ENCODE data around the gene SLC35F3. TPM values are rescaled to one million over a fixed set of nuclear protein-coding genes. Genes with fewer than 3 reads are reported as not detected.

The SLC35F3 gene
- total and polyA plus RNA-seq, 4 donors = 0.01 to 0.37 (median 0.08) TPM; not detected in 1

DNA sequence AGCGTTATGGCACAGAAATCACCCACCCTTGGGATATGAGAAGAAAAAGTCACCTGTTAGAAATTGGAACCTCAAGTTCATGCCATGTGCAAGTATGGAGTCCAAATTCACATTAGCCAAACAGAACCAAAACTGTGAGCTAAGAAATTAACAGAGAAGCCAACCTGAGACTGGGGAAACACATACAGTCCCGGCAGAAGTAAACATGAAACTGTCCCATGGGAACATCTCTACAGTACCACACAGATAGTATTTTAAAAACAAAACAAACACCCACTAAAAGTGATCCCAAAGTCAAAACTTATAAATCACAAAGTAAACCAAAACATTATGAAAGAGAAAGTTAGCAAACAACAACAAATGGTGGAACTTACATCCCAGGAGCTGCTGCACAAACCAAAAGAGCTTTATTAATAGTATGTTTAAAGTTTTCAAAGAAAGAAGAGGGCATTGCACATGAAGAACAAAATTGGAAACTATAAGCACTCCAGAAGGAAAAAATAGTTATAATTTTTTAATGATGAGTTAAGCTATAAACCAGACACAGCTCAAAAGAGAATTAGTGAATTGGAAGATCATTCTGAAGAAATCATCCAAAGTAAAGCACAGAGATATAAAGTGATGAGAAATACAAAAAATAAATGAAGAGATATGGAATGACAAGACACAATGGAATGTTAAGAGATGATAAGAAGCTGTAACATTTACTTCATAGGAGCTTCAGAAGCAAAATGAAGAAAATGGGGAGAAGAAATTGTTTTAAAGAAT is 385.2 kb downstream of the SLC35F3 start:
- H3K36me3 ChIP-seq (ENCODE audit: control insufficient read depth in 4 of 4, insufficient read depth in 3 of 4, low read depth in 1 of 4, low read length in 3 of 4) = no peaks in the 10 kb centered on the region
- TF ChIP-seq, protein P1, sequence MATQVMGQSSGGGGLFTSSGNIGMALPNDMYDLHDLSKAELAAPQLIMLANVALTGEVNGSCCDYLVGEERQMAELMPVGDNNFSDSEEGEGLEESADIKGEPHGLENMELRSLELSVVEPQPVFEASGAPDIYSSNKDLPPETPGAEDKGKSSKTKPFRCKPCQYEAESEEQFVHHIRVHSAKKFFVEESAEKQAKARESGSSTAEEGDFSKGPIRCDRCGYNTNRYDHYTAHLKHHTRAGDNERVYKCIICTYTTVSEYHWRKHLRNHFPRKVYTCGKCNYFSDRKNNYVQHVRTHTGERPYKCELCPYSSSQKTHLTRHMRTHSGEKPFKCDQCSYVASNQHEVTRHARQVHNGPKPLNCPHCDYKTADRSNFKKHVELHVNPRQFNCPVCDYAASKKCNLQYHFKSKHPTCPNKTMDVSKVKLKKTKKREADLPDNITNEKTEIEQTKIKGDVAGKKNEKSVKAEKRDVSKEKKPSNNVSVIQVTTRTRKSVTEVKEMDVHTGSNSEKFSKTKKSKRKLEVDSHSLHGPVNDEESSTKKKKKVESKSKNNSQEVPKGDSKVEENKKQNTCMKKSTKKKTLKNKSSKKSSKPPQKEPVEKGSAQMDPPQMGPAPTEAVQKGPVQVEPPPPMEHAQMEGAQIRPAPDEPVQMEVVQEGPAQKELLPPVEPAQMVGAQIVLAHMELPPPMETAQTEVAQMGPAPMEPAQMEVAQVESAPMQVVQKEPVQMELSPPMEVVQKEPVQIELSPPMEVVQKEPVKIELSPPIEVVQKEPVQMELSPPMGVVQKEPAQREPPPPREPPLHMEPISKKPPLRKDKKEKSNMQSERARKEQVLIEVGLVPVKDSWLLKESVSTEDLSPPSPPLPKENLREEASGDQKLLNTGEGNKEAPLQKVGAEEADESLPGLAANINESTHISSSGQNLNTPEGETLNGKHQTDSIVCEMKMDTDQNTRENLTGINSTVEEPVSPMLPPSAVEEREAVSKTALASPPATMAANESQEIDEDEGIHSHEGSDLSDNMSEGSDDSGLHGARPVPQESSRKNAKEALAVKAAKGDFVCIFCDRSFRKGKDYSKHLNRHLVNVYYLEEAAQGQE (IDR thresholded peaks at IDR 0.05) = no peak
- TF ChIP-seq, protein P2, sequence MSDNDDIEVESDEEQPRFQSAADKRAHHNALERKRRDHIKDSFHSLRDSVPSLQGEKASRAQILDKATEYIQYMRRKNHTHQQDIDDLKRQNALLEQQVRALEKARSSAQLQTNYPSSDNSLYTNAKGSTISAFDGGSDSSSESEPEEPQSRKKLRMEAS (IDR thresholded peaks at IDR 0.05) = no peak
- no peak for TF ChIP-seq EGR1 (IDR thresholded peaks at IDR 0.05; ENCODE audit: low read depth in 2 of 2)
- no peak for TF ChIP-seq TAF1 (conservative IDR thresholded peaks at IDR 0.05)
- TF ChIP-seq SP1 (IDR thresholded peaks at IDR 0.05) = no peak
- no peak for TF ChIP-seq YY1 (IDR thresholded peaks at IDR 0.05)
- no peak for TF ChIP-seq RAD21 (IDR thresholded peaks at IDR 0.05)
- TF ChIP-seq, protein P3, sequence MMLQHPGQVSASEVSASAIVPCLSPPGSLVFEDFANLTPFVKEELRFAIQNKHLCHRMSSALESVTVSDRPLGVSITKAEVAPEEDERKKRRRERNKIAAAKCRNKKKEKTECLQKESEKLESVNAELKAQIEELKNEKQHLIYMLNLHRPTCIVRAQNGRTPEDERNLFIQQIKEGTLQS (IDR thresholded peaks at IDR 0.05) = no peak
- TF ChIP-seq FOXA1 (IDR thresholded peaks at IDR 0.05) = no peak
- TF ChIP-seq, protein P4, sequence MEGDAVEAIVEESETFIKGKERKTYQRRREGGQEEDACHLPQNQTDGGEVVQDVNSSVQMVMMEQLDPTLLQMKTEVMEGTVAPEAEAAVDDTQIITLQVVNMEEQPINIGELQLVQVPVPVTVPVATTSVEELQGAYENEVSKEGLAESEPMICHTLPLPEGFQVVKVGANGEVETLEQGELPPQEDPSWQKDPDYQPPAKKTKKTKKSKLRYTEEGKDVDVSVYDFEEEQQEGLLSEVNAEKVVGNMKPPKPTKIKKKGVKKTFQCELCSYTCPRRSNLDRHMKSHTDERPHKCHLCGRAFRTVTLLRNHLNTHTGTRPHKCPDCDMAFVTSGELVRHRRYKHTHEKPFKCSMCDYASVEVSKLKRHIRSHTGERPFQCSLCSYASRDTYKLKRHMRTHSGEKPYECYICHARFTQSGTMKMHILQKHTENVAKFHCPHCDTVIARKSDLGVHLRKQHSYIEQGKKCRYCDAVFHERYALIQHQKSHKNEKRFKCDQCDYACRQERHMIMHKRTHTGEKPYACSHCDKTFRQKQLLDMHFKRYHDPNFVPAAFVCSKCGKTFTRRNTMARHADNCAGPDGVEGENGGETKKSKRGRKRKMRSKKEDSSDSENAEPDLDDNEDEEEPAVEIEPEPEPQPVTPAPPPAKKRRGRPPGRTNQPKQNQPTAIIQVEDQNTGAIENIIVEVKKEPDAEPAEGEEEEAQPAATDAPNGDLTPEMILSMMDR (IDR thresholded peaks at IDR 0.05; ENCODE audit: low read depth, low read length, missing input control) = no peak
- TF ChIP-seq FOXA2 (IDR thresholded peaks at IDR 0.05) = no peak
- no peak for TF ChIP-seq RXRA (IDR thresholded peaks at IDR 0.05)
- peaks cover 0 to 4% (median 0%) of the 10 kb centered on the region in 4 donors for H3K27me3 ChIP-seq (ENCODE audit: control insufficient read depth in 4 of 4, insufficient read depth in 4 of 4, low read length in 3 of 4)
- no peak overlapping the region for H3K9ac ChIP-seq (ENCODE audit: low read depth in 1 of 2, low read length in 2 of 2)
- H3K27ac ChIP-seq (ENCODE audit: low read depth in 1 of 2, low read length in 2 of 2) = no peak overlapping the region
- H3K4me1 ChIP-seq (ENCODE audit: control insufficient read depth in 4 of 4, insufficient read depth in 4 of 4, low read length in 3 of 4) = no peaks in the 10 kb centered on the region
- WGBS = 87% methylated on average over 2 of the region's 2 CpGs
- H3K9me3 ChIP-seq (ENCODE audit: control insufficient read depth in 4 of 4, low read length in 3 of 4) = peaks cover 0 to 2% (median under 1%) of the 10 kb centered on the region in 4 donors
- no peak overlapping the region for H3K4me3 ChIP-seq (ENCODE audit: low read depth in 1 of 3, low read length in 3 of 3)
- no peak for DNase-seq (ENCODE audit: low spot score)

DNA sequence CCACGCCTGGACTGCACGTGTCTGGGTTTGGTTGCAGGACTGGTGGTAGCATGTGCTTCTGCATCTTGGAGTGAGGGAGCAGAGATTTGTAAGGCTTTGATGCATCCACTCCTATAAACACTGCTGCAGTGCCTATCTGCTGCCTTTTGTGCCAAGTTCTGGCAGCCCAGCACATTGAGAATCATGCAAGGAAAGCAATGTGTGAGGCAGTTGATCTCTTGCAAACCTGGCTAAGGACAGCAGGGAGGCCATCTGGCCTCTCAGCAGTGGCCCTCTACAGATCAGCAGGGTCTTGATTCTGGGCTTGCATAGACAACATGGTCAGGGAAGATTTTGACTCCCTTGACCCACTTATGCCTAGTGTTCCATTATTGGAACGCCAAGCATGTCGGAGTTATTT is 387.5 kb downstream of the SLC35F3 start:
- H3K27me3 ChIP-seq (ENCODE audit: control insufficient read depth in 4 of 4, insufficient read depth in 4 of 4, low read length in 3 of 4) = peaks cover 0 to 9% (median 0%) of the 10 kb centered on the region in 4 donors
- peaks cover 0 to 2% (median under 1%) of the 10 kb centered on the region in 4 donors for H3K9me3 ChIP-seq (ENCODE audit: control insufficient read depth in 4 of 4, low read length in 3 of 4)
- H3K4me3 ChIP-seq (ENCODE audit: low read depth in 1 of 3, low read length in 3 of 3) = no peak overlapping the region
- H3K9ac ChIP-seq (ENCODE audit: low read depth in 1 of 2, low read length in 2 of 2) = no peak overlapping the region
- TF ChIP-seq TAF1 (conservative IDR thresholded peaks at IDR 0.05) (no peak), NR2F2 (IDR thresholded peaks at IDR 0.05) (no peak), HNF4G (IDR thresholded peaks at IDR 0.05) (no peak), SP1 (IDR thresholded peaks at IDR 0.05) (no peak), EGR1 (IDR thresholded peaks at IDR 0.05; ENCODE audit: low read depth in 2 of 2) (no peak), FOXA1 (IDR thresholded peaks at IDR 0.05) (no peak), FOXA2 (IDR thresholded peaks at IDR 0.05) (no peak), RXRA (IDR thresholded peaks at IDR 0.05) (no peak), HNF4A (conservative IDR thresholded peaks at IDR 0.05) (no peak)
- TF ChIP-seq, protein P2 (IDR thresholded peaks at IDR 0.05) = no peak
- TF ChIP-seq, protein P3 (IDR thresholded peaks at IDR 0.05) = no peak
- H3K4me1 ChIP-seq (ENCODE audit: control insufficient read depth in 4 of 4, insufficient read depth in 4 of 4, low read length in 3 of 4) = no peaks in the 10 kb centered on the region
- H3K36me3 ChIP-seq (ENCODE audit: control insufficient read depth in 4 of 4, insufficient read depth in 3 of 4, low read depth in 1 of 4, low read length in 3 of 4) = no peaks in the 10 kb centered on the region
- DNase-seq (ENCODE audit: low spot score) = no peak
- 93% methylated on average over 4 of the region's 4 CpGs for WGBS
- H3K27ac ChIP-seq (ENCODE audit: low read depth in 1 of 2, low read length in 2 of 2) = no peak overlapping the region
